Activated T-helper 1 cell treated with anti-CD3 and anti-CD28 coated beads, Interleukin-2, amount 50 U/mL, for 16 hours (primary cell): ENCODE measurements around the gene KAT6B.

Experiments
- DNase-seq, 2 donors: peaks; one replicate each; pipeline ENCODE4 v3.0.0-alpha.2; 2020; ENCODE audit warnings: low read depth in 1 of 2, low spot score in 1 of 2

Gene KAT6B

GRCh38 chr10:74822521-74823089 is 3.8 kb upstream of the KAT6B start:
- no peak for DNase-seq

- no peak for DNase-seq
Observed at GRCh38 chr10:74823791-74824183, 2.6 kb upstream of the KAT6B start.

- DNase-seq, result no peak
Observed at GRCh38 chr10:74824184-74824899, 2.1 kb upstream of the KAT6B start.

- DNase-seq, result peak in 1 of 2 donors; percentile 10
Observed at GRCh38 chr10:74824900-74825370, 1.5 kb upstream of the KAT6B start.

GRCh38 chr10:74825371-74826141 is 844 bp upstream of the KAT6B start:
- peak; percentile 30 to 52 for DNase-seq

- no peak for DNase-seq
Observed at GRCh38 chr10:74827045-74827441, 643 bp downstream of the KAT6B start.

- DNase-seq, result no peak
Observed at GRCh38 chr10:74827694-74828093, 1.3 kb downstream of the KAT6B start.

- DNase-seq, result no peak
Observed at GRCh38 chr10:74828946-74829345, 2.5 kb downstream of the KAT6B start.

GRCh38 chr10:74831518-74832120 is 5.2 kb downstream of the KAT6B start:
- no peak for DNase-seq

GRCh38 chr10:74835963-74836362 is 9.6 kb downstream of the KAT6B start:
- DNase-seq, result no peak

GRCh38 chr10:74836877-74837276 is 10.5 kb downstream of the KAT6B start:
- DNase-seq, result no peak

GRCh38 chr10:74837743-74838142 is 11.3 kb downstream of the KAT6B start:
- no peak for DNase-seq

GRCh38 chr10:74839708-74840107 is 13.3 kb downstream of the KAT6B start:
- DNase-seq, result no peak

- no peak for DNase-seq
Observed at GRCh38 chr10:74841265-74841973, 15.0 kb downstream of the KAT6B start.

- DNase-seq, result no peak
Observed at GRCh38 chr10:74842301-74842954, 16.0 kb downstream of the KAT6B start.

- DNase-seq, result no peak
Observed at GRCh38 chr10:74846958-74847357, 20.6 kb downstream of the KAT6B start.

GRCh38 chr10:74851831-74852230 is 25.4 kb downstream of the KAT6B start:
- DNase-seq, result no peak

- no peak for DNase-seq
Observed at GRCh38 chr10:74852381-74852780, 26.0 kb downstream of the KAT6B start.

- DNase-seq, result no peak
Observed at GRCh38 chr10:74854610-74855009, 28.2 kb downstream of the KAT6B start.

GRCh38 chr10:74855027-74855426 is 28.6 kb downstream of the KAT6B start:
- DNase-seq, result no peak

- no peak for DNase-seq
Observed at GRCh38 chr10:74855439-74855838, 29.0 kb downstream of the KAT6B start.
